Measurements from ENCODE around the gene FBLN7.
A peak's percentile ranks its signal among the peaks of the same experiment; 100 is the strongest.

FBLN7 gene

GRCh38 chr2:112184121-112184520, 45.9 kb downstream of the FBLN7 start:
- no peak for TF ChIP-seq REST (IDR thresholded peaks at IDR 0.05; ENCODE audit: low read depth)

GRCh38 chr2:112185131-112185530, 46.9 kb downstream of the FBLN7 start:
- no peak for TF ChIP-seq TEAD4 (IDR thresholded peaks at IDR 0.05)
- TF ChIP-seq CEBPB (IDR thresholded peaks at IDR 0.05) = no peak
- no peak for TF ChIP-seq ZBTB7A (IDR thresholded peaks at IDR 0.05; ENCODE audit: low read depth)
- no peak for TF ChIP-seq EGR1 (IDR thresholded peaks at IDR 0.05)
- TF ChIP-seq RAD21 (IDR thresholded peaks at IDR 0.05; ENCODE audit: low read depth) = no peak
- TF ChIP-seq FOXM1 (IDR thresholded peaks at IDR 0.05; ENCODE audit: borderline replicate concordance, low read depth) = no peak
- no peak for TF ChIP-seq CREB1 (IDR thresholded peaks at IDR 0.05; ENCODE audit: low read depth)
- no peak for TF ChIP-seq TCF12 (IDR thresholded peaks at IDR 0.05; ENCODE audit: low read depth)
- TF ChIP-seq NFIC (IDR thresholded peaks at IDR 0.05) = no peak
- no peak for TF ChIP-seq YY1 (IDR thresholded peaks at IDR 0.05; ENCODE audit: low read depth)
- no peak for TF ChIP-seq EP300 (IDR thresholded peaks at IDR 0.05; ENCODE audit: borderline replicate concordance)
- no peak for TF ChIP-seq MAX (IDR thresholded peaks at IDR 0.05)
- TF ChIP-seq TAF1 (IDR thresholded peaks at IDR 0.05; ENCODE audit: low read depth) = no peak
- TF ChIP-seq USF1 (IDR thresholded peaks at IDR 0.05) = no peak

GRCh38 chr2:112187046-112187715, 49.0 kb downstream of the FBLN7 start:
- TF ChIP-seq EP300 (IDR thresholded peaks at IDR 0.05; ENCODE audit: borderline replicate concordance) (no peak), YY1 (IDR thresholded peaks at IDR 0.05; ENCODE audit: low read depth) (no peak), NFIC (IDR thresholded peaks at IDR 0.05) (no peak), TAF1 (IDR thresholded peaks at IDR 0.05; ENCODE audit: low read depth) (no peak), TCF12 (IDR thresholded peaks at IDR 0.05; ENCODE audit: low read depth) (no peak), REST (IDR thresholded peaks at IDR 0.05; ENCODE audit: low read depth) (no peak), CEBPB (IDR thresholded peaks at IDR 0.05) (no peak), CREB1 (IDR thresholded peaks at IDR 0.05; ENCODE audit: low read depth) (no peak), EGR1 (IDR thresholded peaks at IDR 0.05) (no peak), TEAD4 (IDR thresholded peaks at IDR 0.05) (no peak), USF1 (IDR thresholded peaks at IDR 0.05) (no peak), FOXM1 (IDR thresholded peaks at IDR 0.05; ENCODE audit: borderline replicate concordance, low read depth) (no peak), RAD21 (IDR thresholded peaks at IDR 0.05; ENCODE audit: low read depth) (no peak), ZBTB7A (IDR thresholded peaks at IDR 0.05; ENCODE audit: low read depth) (no peak), MAX (IDR thresholded peaks at IDR 0.05) (no peak)

- no peak for TF ChIP-seq EGR1 (IDR thresholded peaks at IDR 0.05)
- peak; percentile 5; the same call in 1 of the 2 replicates for TF ChIP-seq TEAD4 (IDR thresholded peaks at IDR 0.05)
- TF ChIP-seq EP300 (IDR thresholded peaks at IDR 0.05; ENCODE audit: borderline replicate concordance) = peak; percentile 44; the same call in 1 of the 2 replicates
- TF ChIP-seq CEBPB (IDR thresholded peaks at IDR 0.05) = no peak
- TF ChIP-seq ZBTB7A (IDR thresholded peaks at IDR 0.05; ENCODE audit: low read depth) = no peak
- TF ChIP-seq NFIC (IDR thresholded peaks at IDR 0.05) = 0 out of 2 replicates have a peak, but pooled peaks have one; percentile 12
- 0 out of 2 replicates have a peak, but pooled peaks have one; percentile 32 for TF ChIP-seq TCF12 (IDR thresholded peaks at IDR 0.05; ENCODE audit: low read depth)
Measured at GRCh38 chr2:112187805-112188596, 49.8 kb downstream of the FBLN7 start.

GRCh38 chr2:112189001-112189556, 50.9 kb downstream of the FBLN7 start:
- TF ChIP-seq MAX (IDR thresholded peaks at IDR 0.05) (no peak), CEBPB (IDR thresholded peaks at IDR 0.05) (no peak), YY1 (IDR thresholded peaks at IDR 0.05; ENCODE audit: low read depth) (no peak), FOXM1 (IDR thresholded peaks at IDR 0.05; ENCODE audit: borderline replicate concordance, low read depth) (no peak)

All from Ishikawa (cell line).